Heart left ventricle (tissue), 13 donors: ENCODE results near the gene LAMC1.

Source experiments
- CTCF ChIP-seq, 12 donors: fragments of 200-600 bp; sonication (generic) in 4 of 12; IDR thresholded peaks; one replicate each; pipeline versions ENCODE4 v1.5.0 to v1.8.0; 2018 to 2022; ENCODE audit warnings: antibody characterized with exemption in 12 of 12, mild to moderate bottlenecking in 5 of 12
- POLR2A ChIP-seq, 2 donors: fragments of 450-650 bp; IDR thresholded peaks; one replicate each; pipeline ENCODE4 v1.6.1; 2017; ENCODE audit warnings: antibody characterized with exemption in 2 of 2, mild to moderate bottlenecking in 2 of 2, moderate library complexity in 2 of 2
- donor health status: ischemic (EF 13 %, LVEDD 7.1; RV severe dilation, severe dysfunction).
- donor health status: DM: no; HTN: yes; CAD: no.
- donor health status: DM: no; HTN: no; CAD: no.
- donor health status: ischemic (EF 25% LVEDD 6.9; RV normal size, moderate dysfunction).
- donor health status: ischemic (EF 25% LVEDD 5.7; RV mildly dilated, moderate dysfunction).
- donor health status: ischemic (EF 35%, LVEDD 5.7; RV mildly dilated, moderate dysfunction).
- donor health status: nonischemic (EF 11% LVEDD 7.7; RV severe dilation, severe dysfunction).
- donor health status: DM: yes; HTN: yes; CAD: no.
- donor health status: PGD.
- donor health status: ischemic (EF 29% LVEDD 5.4; RV normal size, mild dysfunction).
- donor health status: nonischemic (EF 23%, LVEDD 6.1; RV moderate dilation, normal function).

GRCh38 chr1:183058851-183059502 is 35.8 kb downstream of the LAMC1 start:
- TF ChIP-seq CTCF (IDR thresholded peaks at IDR 0.05) (no peak), POLR2A (IDR thresholded peaks at IDR 0.05) (no peak)
